Kidney (tissue), 14 donors: ENCODE results near the gene ARID3B. TPM values are rescaled to one million over a fixed set of nuclear protein-coding genes. Genes with fewer than 3 reads are reported as not detected.

Source experiments
- DNase-seq, 5 donors: peaks; one replicate each; pipeline ENCODE4 v3.0.0-alpha.2; 2013 to 2020
- FAIRE-seq: peaks from 2 replicates; lab custom pipeline; 2012; peaks lifted over from hg19 to GRCh38; lab: Jason Lieb, UNC
- H3K27ac ChIP-seq, 2 donors: one replicate each; pipeline ENCODE4 v1.7.0; 2013; ENCODE audit warnings: low read depth in 2 of 2, low read length in 2 of 2, inconsistent platforms in 1 of 2
- H3K27me3 ChIP-seq: one replicate; pipeline ENCODE4 v1.7.1; 2013; ENCODE audit warnings: low read length, inconsistent platforms; ENCODE audit not compliant: control insufficient read depth, insufficient read depth
- H3K36me3 ChIP-seq, 3 donors: one replicate each; pipeline versions ENCODE4 v1.7.0 to v1.7.1; 2013; ENCODE audit warnings: low read length in 3 of 3, control low read depth in 1 of 3, inconsistent platforms in 1 of 3; ENCODE audit not compliant: insufficient read depth in 3 of 3, control insufficient read depth in 2 of 3
- H3K4me1 ChIP-seq, 3 donors: one replicate each; pipeline versions ENCODE4 v1.7.0 to v1.7.1; 2013; ENCODE audit warnings: low read length in 3 of 3, inconsistent platforms in 1 of 3, low read depth in 1 of 3; ENCODE audit not compliant: control insufficient read depth in 2 of 3, insufficient read depth in 2 of 3
- H3K4me3 ChIP-seq, 3 donors: one replicate each; pipeline versions ENCODE4 v1.7.0 to v1.8.1; 2013; ENCODE audit warnings: low read length in 3 of 3, control low read depth in 1 of 3, inconsistent platforms in 1 of 3
- H3K9ac ChIP-seq, 3 donors: one replicate each; pipeline versions ENCODE4 v1.7.0 to v1.7.1; 2013; ENCODE audit warnings: low read length in 3 of 3, control low read depth in 1 of 3, inconsistent platforms in 1 of 3
- H3K9me3 ChIP-seq, 3 donors: one replicate each; pipeline versions ENCODE4 v1.7.0 to v1.7.1; 2013; ENCODE audit warnings: low read length in 3 of 3, control low read depth in 1 of 3, inconsistent platforms in 1 of 3; ENCODE audit not compliant: control insufficient read depth in 2 of 3, insufficient read depth in 1 of 3
- CTCF ChIP-seq: IDR thresholded peaks from 3 replicates; pipeline ENCODE4 v1.5.1; 2012; ENCODE audit warnings: mild to moderate bottlenecking, moderate library complexity, borderline replicate concordance; ENCODE audit not compliant: insufficient read depth; ENCODE audit errors: extremely low read depth
- intact Hi-C: fragments of 100-400 bp; cut with DNase I; formaldehyde crosslinking; loops from one replicate; pipeline ENCODE4 v1.11.1; 2022
- polyA plus RNA-seq: library from polyadenylated mRNA; stranded (reverse); fragments of 350-450 nt; fragmentation: Illumina TruSeq; extraction: RNeasy Lipid Tissue Mini Kit (QIAGEN cat#74804); gene quantifications from one replicate; pipeline ENCODE4 v1.2.3, GENCODE V29; 2014; ENCODE audit warnings: low read depth, low replicate concordance; ENCODE audit not compliant: insufficient read depth
- total RNA-seq: library from RNA; stranded (reverse); fragmentation: NEBNext Ultra II Directional; extraction: Animal tissue kit (Norgen Biotek cat#: 25700); gene quantifications from one replicate; pipeline ENCODE4 v1.2.1, GENCODE V29; 2021
- donor health status: control.
- donor health status: control.
- donor health status: control.
- donor health status: control.
- donor health status: control.
- donor health status: DM: yes; HTN: yes; CAD: no.
- donor health status: Normal renal cell carcinoma (clear cell type).

ARID3B gene
- total and polyA plus RNA-seq, 2 donors from 2014 or later = 2.3 to 6.2 TPM

GRCh38 chr15:74530771-74531143 lies 10.3 kb upstream of the ARID3B start:
- TF ChIP-seq CTCF = no peak
- intact Hi-C loops = no loop called here
- Histone ChIP-seq H3K4me1 (no peaks in the 10 kb centered on the region), H3K4me3 (no peak overlapping the region), H3K36me3 (no peaks in the 10 kb centered on the region), H3K27me3 (no peaks in the 10 kb centered on the region), H3K9me3 (no peaks in the 10 kb centered on the region), H3K9ac (no peak overlapping the region), H3K27ac (no peak overlapping the region)
- FAIRE-seq (no peak), DNase-seq (no peak)

GRCh38 chr15:74531144-74531811 lies 9.7 kb upstream of the ARID3B start:
- H3K9ac ChIP-seq = no peak overlapping the region

GRCh38 chr15:74535388-74536084 lies 5.5 kb upstream of the ARID3B start:
- Histone ChIP-seq H3K4me3 (no peak overlapping the region), H3K27me3 (no peaks in the 10 kb centered on the region), H3K36me3 (no peaks in the 10 kb centered on the region), H3K4me1 (peaks cover 2 to 6% (median 4%) of the 10 kb centered on the region in 3 donors), H3K27ac (no peak overlapping the region), H3K9me3 (no peaks in the 10 kb centered on the region), H3K9ac (no peak overlapping the region)
- intact Hi-C loops = no loop called here
- TF ChIP-seq CTCF = no peak
- no peak for DNase-seq
- no peak for FAIRE-seq

More at GRCh38 chr15:74531144-74531811, 9.7 kb upstream of the ARID3B start:
- TF ChIP-seq CTCF = no peak
- no peaks in the 10 kb centered on the region for H3K4me1 ChIP-seq
- DNase-seq (peak in 1 of 5 donors; percentile 25), FAIRE-seq (no peak)
- H3K27me3 ChIP-seq = no peaks in the 10 kb centered on the region
- H3K4me3 ChIP-seq = no peak overlapping the region
- no peaks in the 10 kb centered on the region for H3K9me3 ChIP-seq
- no peak overlapping the region for H3K27ac ChIP-seq
- intact Hi-C loops = no loop called here
- H3K36me3 ChIP-seq = no peaks in the 10 kb centered on the region
